H1 (cell line): ENCODE results near the gene GHRL. TPM values are rescaled to one million over a fixed set of nuclear protein-coding genes. Genes with fewer than 3 reads are reported as not detected.

ENCODE experiments used
- CTCF ChIA-PET: fragments of 300-600 bp; sonication (Branson Sonifier 250); formaldehyde crosslinking; loops from one replicate; lab custom pipeline; 2021; ENCODE audit not compliant: partially characterized antibody; lab: Charles Lee
- POLR2A ChIA-PET: fragments of 300-600 bp; sonication (Branson Sonifier 250); formaldehyde crosslinking; loops from one replicate; lab custom pipeline; 2021; ENCODE audit warnings: inconsistent platforms; ENCODE audit not compliant: partially characterized antibody; lab: Charles Lee
- DNase-seq, 2 experiments: peaks; one replicate each; pipeline versions ENCODE4 v3.0.0 to v3.0.0-alpha.2; 2010 to 2022; ENCODE audit warnings: low spot score in 2 of 2, low read depth in 1 of 2, mixed read lengths in 1 of 2
- FAIRE-seq: peaks from 2 replicates; lab custom pipeline; 2011; peaks lifted over from hg19 to GRCh38; lab: Jason Lieb, UNC
- H2AFZ ChIP-seq: 2 replicates; pipeline ENCODE4 v1.8.1; 2012; ENCODE audit warnings: low read length, inconsistent platforms
- H2AK5ac ChIP-seq: 2 replicates; pipeline ENCODE4 v1.6.1; 2013; ENCODE audit warnings: low read depth, low read length
- H2BK120ac ChIP-seq: replicated peaks from 2 replicates; pipeline ENCODE3; 2013; ENCODE audit warnings: low read depth, low read length, inconsistent platforms
- H2BK12ac ChIP-seq: 2 replicates; pipeline ENCODE4 v1.6.1; 2013; ENCODE audit warnings: low read depth, low read length
- H2BK15ac ChIP-seq: 2 replicates; pipeline ENCODE4 v1.6.1; 2013; ENCODE audit warnings: low read length
- H2BK20ac ChIP-seq: 2 replicates; pipeline ENCODE4 v1.6.1; 2013; ENCODE audit warnings: low read length
- H2BK5ac ChIP-seq: 2 replicates; pipeline ENCODE4 v1.6.1; 2013; ENCODE audit warnings: low read depth, low read length
- H3K14ac ChIP-seq: 2 replicates; pipeline ENCODE4 v1.6.1; 2013; ENCODE audit warnings: inconsistent platforms; ENCODE audit not compliant: insufficient read length
- H3K18ac ChIP-seq: 2 replicates; pipeline ENCODE4 v1.6.1; 2013; ENCODE audit warnings: low read length; ENCODE audit errors: extremely low read depth
- H3K23ac ChIP-seq: 2 replicates; pipeline ENCODE4 v1.6.1; 2013; ENCODE audit warnings: inconsistent platforms; ENCODE audit not compliant: insufficient read length
- H3K23me2 ChIP-seq: 2 replicates; pipeline ENCODE4 v1.6.1; 2013; ENCODE audit warnings: low read depth, low read length
- H3K27ac ChIP-seq: 2 replicates; pipeline ENCODE4 v1.6.1; 2011; ENCODE audit warnings: low read depth, low read length, inconsistent platforms
- H3K27me3 ChIP-seq, 4 experiments: replicated peaks in 1 of 4; 1 replicate in 1 of 4; 2 replicates in 3 of 4; pipeline versions ENCODE4 v1.6.1 to v1.8.1; 2011 to 2013; ENCODE audit warnings: low read length in 3 of 4, mild to moderate bottlenecking in 3 of 4, inconsistent platforms in 2 of 4, mixed read lengths in 2 of 4, moderate library complexity in 1 of 4; ENCODE audit not compliant: control insufficient read depth in 3 of 4, insufficient read depth in 3 of 4; ENCODE audit errors: extremely low read depth in 1 of 4
- H3K36me3 ChIP-seq, 4 experiments: 2 replicates each; pipeline versions ENCODE4 v1.6.1 to v1.8.1; 2011 to 2013; ENCODE audit warnings: mild to moderate bottlenecking in 4 of 4, low read length in 3 of 4, moderate library complexity in 2 of 4, control low read depth in 1 of 4, inconsistent platforms in 1 of 4; ENCODE audit not compliant: insufficient read depth in 4 of 4, control insufficient read depth in 2 of 4
- H3K4ac ChIP-seq: replicated peaks from 2 replicates; pipeline ENCODE3; 2013; ENCODE audit warnings: low read length, low read depth, mixed read lengths, inconsistent platforms; ENCODE audit not compliant: insufficient read length
- H3K4me1 ChIP-seq, 4 experiments: replicated peaks in 1 of 4; 1 replicate in 1 of 4; 2 replicates in 3 of 4; pipeline versions ENCODE4 v1.6.1 to v1.8.1; 2011 to 2013; ENCODE audit warnings: low read length in 3 of 4, inconsistent platforms in 2 of 4, mixed read lengths in 1 of 4; ENCODE audit not compliant: insufficient read depth in 4 of 4, control insufficient read depth in 3 of 4
- H3K4me2 ChIP-seq, 2 experiments: 2 replicates each; pipeline versions ENCODE4 v1.6.1 to v1.8.1; 2011 to 2013; ENCODE audit warnings: low read depth in 2 of 2, low read length in 2 of 2, control low read depth in 1 of 2, inconsistent platforms in 1 of 2, mild to moderate bottlenecking in 1 of 2; ENCODE audit not compliant: insufficient read depth in 1 of 2
- H3K4me3 ChIP-seq, 4 experiments: fragments of 200-600, 300-600 bp in 1 of 4; sonication (generic), shearing (Covaris generic), sonication (Bioruptor Twin) in 1 of 4; 2 replicates each; pipeline versions ENCODE4 v1.5.1 to v1.8.1; 2011 to 2016; ENCODE audit warnings: low read length in 4 of 4, low read depth in 3 of 4, control low read depth in 2 of 4, inconsistent platforms in 2 of 4, mild to moderate bottlenecking in 2 of 4, mixed read lengths in 1 of 4, moderate library complexity in 1 of 4; ENCODE audit not compliant: insufficient read depth in 2 of 4; ENCODE audit errors: extremely low read depth in 1 of 4
- H3K56ac ChIP-seq: replicated peaks from 2 replicates; pipeline ENCODE3; 2013; ENCODE audit warnings: low read depth, mild to moderate bottlenecking, mixed read lengths, low read length, inconsistent platforms; ENCODE audit not compliant: insufficient read length
- H3K79me1 ChIP-seq: 2 replicates; pipeline ENCODE4 v1.6.1; 2013; ENCODE audit warnings: low read depth, low read length, control low read depth
- H3K79me2 ChIP-seq, 2 experiments: 2 replicates each; pipeline versions ENCODE4 v1.6.1 to v1.8.1; 2012 to 2013; ENCODE audit warnings: low read length in 2 of 2, mild to moderate bottlenecking in 2 of 2, inconsistent platforms in 1 of 2; ENCODE audit not compliant: insufficient read depth in 2 of 2, control insufficient read depth in 1 of 2
- H3K9ac ChIP-seq, 4 experiments: replicated peaks in 1 of 4; 1 replicate in 1 of 4; 2 replicates in 3 of 4; pipeline versions ENCODE4 v1.6.1 to v1.8.1; 2011 to 2013; ENCODE audit warnings: low read depth in 3 of 4, low read length in 3 of 4, control low read depth in 2 of 4, mild to moderate bottlenecking in 2 of 4, moderate library complexity in 2 of 4, inconsistent platforms in 1 of 4; ENCODE audit errors: extremely low read depth in 1 of 4
- H3K9me3 ChIP-seq, 2 experiments: 2 replicates each; pipeline versions ENCODE4 v1.6.1 to v1.8.1; 2012 to 2013; ENCODE audit warnings: mild to moderate bottlenecking in 2 of 2, moderate library complexity in 2 of 2, control low read depth in 1 of 2, inconsistent platforms in 1 of 2, low read depth in 1 of 2, low read length in 1 of 2, mixed read lengths in 1 of 2; ENCODE audit not compliant: insufficient read depth in 2 of 2
- H4K20me1 ChIP-seq, 2 experiments: replicated peaks in 1 of 2; 2 replicates each; pipeline versions ENCODE3 to v1.8.1; 2011 to 2013; ENCODE audit warnings: inconsistent platforms in 2 of 2, low read length in 2 of 2, mild to moderate bottlenecking in 1 of 2; ENCODE audit not compliant: insufficient read depth in 2 of 2, control insufficient read depth in 1 of 2
- H4K5ac ChIP-seq: 2 replicates; pipeline ENCODE4 v1.6.1; 2013; ENCODE audit warnings: low read length, low read depth, mixed read lengths, inconsistent platforms; ENCODE audit not compliant: insufficient read length
- H4K8ac ChIP-seq: 2 replicates; pipeline ENCODE4 v1.8.0; 2013; ENCODE audit warnings: mild to moderate bottlenecking, moderate library complexity, low read length, inconsistent platforms; ENCODE audit not compliant: insufficient read depth; ENCODE audit errors: extremely low read depth
- H4K91ac ChIP-seq: replicated peaks from 2 replicates; pipeline ENCODE3; 2013; ENCODE audit warnings: low read length, mixed read lengths, inconsistent platforms; ENCODE audit not compliant: insufficient read length
- SIN3A ChIP-seq, 2 experiments: IDR thresholded peaks in 1 of 2; conservative IDR thresholded peaks in 1 of 2; 2 replicates each; pipeline ENCODE4 v1.6.1; 2011 to 2012; ENCODE audit warnings: low read length in 2 of 2, improper control_type of control experiment in 1 of 2, low read depth in 1 of 2, mild to moderate bottlenecking in 1 of 2
- WGBS, 2 experiments: shearing (Covaris generic) in 1 of 2; methylation state at CpG; one replicate each; pipeline versions ENCODE4 v1.1.6 to v1.1.7; 2013 to 2015; ENCODE audit warnings: low lambda C conversion rate in 2 of 2, mixed read lengths in 2 of 2, inconsistent platforms in 1 of 2, low coverage in 1 of 2, missing lambda C conversion rate in 1 of 2; ENCODE audit not compliant: insufficient replicate concordance in 2 of 2, insufficient coverage in 1 of 2, insufficient read length in 1 of 2; ENCODE audit errors: extremely low coverage in 1 of 2, missing lambda C conversion rate in 1 of 2; 5-methylcytosine and 5-hydroxymethylcytosine counted together
- polyA plus RNA-seq, 7 experiments: library from polyadenylated mRNA; depleted of rRNA in 3 of 7; stranded (reverse) in 5 of 7; unstranded in 2 of 7; fragments of >200 nt in 5 of 7; fragments of 200-250 nt in 2 of 7; gene quantifications; 1 replicate in 5 of 7; 2 replicates in 1 of 7; 4 replicates in 1 of 7; pipeline versions ENCODE4 v1.2.1 to v1.2.3, GENCODE V29; 2011 to 2013; ENCODE audit warnings: missing spikeins in 2 of 7, mixed read lengths in 2 of 7
- total RNA-seq: library from RNA; stranded (reverse); fragmentation: NEBNext Ultra II Directional; extraction: Animal tissue kit (Norgen Biotek cat#: 25700); gene quantifications from 2 replicates; pipeline ENCODE4 v1.2.1, GENCODE V29; 2021
- TF ChIP-seq, protein P1 (sequence below), 3 experiments: IDR thresholded peaks; 1 replicate in 2 of 3; 2 replicates in 1 of 3; pipeline versions ENCODE4 v1.5.1 to v1.6.1; 2011; ENCODE audit warnings: low read length in 3 of 3, mild to moderate bottlenecking in 3 of 3, inconsistent platforms in 2 of 3, low read depth in 1 of 3, moderate library complexity in 1 of 3; ENCODE audit not compliant: insufficient read depth in 1 of 3; ENCODE audit errors: control extremely low read depth in 1 of 3

The GHRL gene
- total and polyA plus RNA-seq, 2 of the 8 experiments (the other 6 are each of a cell fraction or from before 2014, with no cell fraction given), result 0.32 to 0.35 TPM

GRCh38 chr3:10338591-10339353 lies 46.0 kb upstream of the GHRL start:
- H3K4me2 ChIP-seq, result no peak overlapping the region
- no peak overlapping the region for H3K4me3 ChIP-seq
- no peak overlapping the region for H3K14ac ChIP-seq
- no peak overlapping the region for H2BK15ac ChIP-seq
- no peak overlapping the region for H3K4ac ChIP-seq
- no peak overlapping the region for H3K56ac ChIP-seq
- H4K91ac ChIP-seq, result no peak overlapping the region
- H3K23ac ChIP-seq, result no peak overlapping the region
- H2AFZ ChIP-seq, result no peak overlapping the region
- CTCF ChIA-PET, result interaction anchor here (0.8 to 2.6 kb wide), 9 partner anchors 11 to 401 kb away, joined by 3 to 11 read pairs (median 3); no protein-coding TSS in a partner anchor
- H3K79me1 ChIP-seq, result no peaks in the 10 kb centered on the region
- no peak overlapping the region for H4K8ac ChIP-seq
- H3K36me3 ChIP-seq, result no peaks in the 10 kb centered on the region
- no peaks in the 10 kb centered on the region for H3K9me3 ChIP-seq
- H3K23me2 ChIP-seq, result no peaks in the 10 kb centered on the region
- H3K27me3 ChIP-seq, result no peaks in the 10 kb centered on the region; a peak in 1 of 7 replicates
- no peak overlapping the region for H2BK12ac ChIP-seq
- no peaks in the 10 kb centered on the region for H4K20me1 ChIP-seq
- peaks cover 0 to 2% (median 0%) of the 10 kb centered on the region in 4 experiments; a peak in 1 of 7 replicates for H3K4me1 ChIP-seq
- no peak for DNase-seq
- no peak overlapping the region for H3K18ac ChIP-seq
- H2BK120ac ChIP-seq, result no peak overlapping the region
- H3K27ac ChIP-seq, result no peak overlapping the region
- H3K9ac ChIP-seq, result no peak overlapping the region
- TF ChIP-seq, protein P1, sequence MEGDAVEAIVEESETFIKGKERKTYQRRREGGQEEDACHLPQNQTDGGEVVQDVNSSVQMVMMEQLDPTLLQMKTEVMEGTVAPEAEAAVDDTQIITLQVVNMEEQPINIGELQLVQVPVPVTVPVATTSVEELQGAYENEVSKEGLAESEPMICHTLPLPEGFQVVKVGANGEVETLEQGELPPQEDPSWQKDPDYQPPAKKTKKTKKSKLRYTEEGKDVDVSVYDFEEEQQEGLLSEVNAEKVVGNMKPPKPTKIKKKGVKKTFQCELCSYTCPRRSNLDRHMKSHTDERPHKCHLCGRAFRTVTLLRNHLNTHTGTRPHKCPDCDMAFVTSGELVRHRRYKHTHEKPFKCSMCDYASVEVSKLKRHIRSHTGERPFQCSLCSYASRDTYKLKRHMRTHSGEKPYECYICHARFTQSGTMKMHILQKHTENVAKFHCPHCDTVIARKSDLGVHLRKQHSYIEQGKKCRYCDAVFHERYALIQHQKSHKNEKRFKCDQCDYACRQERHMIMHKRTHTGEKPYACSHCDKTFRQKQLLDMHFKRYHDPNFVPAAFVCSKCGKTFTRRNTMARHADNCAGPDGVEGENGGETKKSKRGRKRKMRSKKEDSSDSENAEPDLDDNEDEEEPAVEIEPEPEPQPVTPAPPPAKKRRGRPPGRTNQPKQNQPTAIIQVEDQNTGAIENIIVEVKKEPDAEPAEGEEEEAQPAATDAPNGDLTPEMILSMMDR (IDR thresholded peaks at IDR 0.05; ENCODE audit: control extremely low read depth in 1 of 3, insufficient read depth in 1 of 3, low read depth in 1 of 3, low read length in 3 of 3), result no peak
- TF ChIP-seq SIN3A (conservative IDR thresholded peaks at IDR 0.05 in 1 of 2, IDR thresholded peaks at IDR 0.05 in 1 of 2; ENCODE audit: low read depth in 1 of 2, low read length in 2 of 2), result no peak
- no peak overlapping the region for H2BK20ac ChIP-seq
- H2AK5ac ChIP-seq, result no peak overlapping the region
- no peak overlapping the region for H2BK5ac ChIP-seq
- WGBS, 2 experiments, result 84% methylated on average over 12 of the region's 12 CpGs; no CpG with 5 or more reads in 1 of the 2 experiments
- POLR2A ChIA-PET, result no interaction called here
- no peak overlapping the region for H4K5ac ChIP-seq
- H3K79me2 ChIP-seq, result no peaks in the 10 kb centered on the region
- no peak for FAIRE-seq
